NAMALWA (cell line): ENCODE measurements around the gene PRR29.
"Not testable (repeated sequence)": the region's sequence is repeated elsewhere in the genome, so short reads cannot be mapped to it uniquely, and the experiment has no call there.

Experiments
- DNase-seq: peaks from one replicate; pipeline ENCODE4 v3.0.0-alpha.2; 2015; ENCODE audit warnings: low spot score

The PRR29 gene

DNA sequence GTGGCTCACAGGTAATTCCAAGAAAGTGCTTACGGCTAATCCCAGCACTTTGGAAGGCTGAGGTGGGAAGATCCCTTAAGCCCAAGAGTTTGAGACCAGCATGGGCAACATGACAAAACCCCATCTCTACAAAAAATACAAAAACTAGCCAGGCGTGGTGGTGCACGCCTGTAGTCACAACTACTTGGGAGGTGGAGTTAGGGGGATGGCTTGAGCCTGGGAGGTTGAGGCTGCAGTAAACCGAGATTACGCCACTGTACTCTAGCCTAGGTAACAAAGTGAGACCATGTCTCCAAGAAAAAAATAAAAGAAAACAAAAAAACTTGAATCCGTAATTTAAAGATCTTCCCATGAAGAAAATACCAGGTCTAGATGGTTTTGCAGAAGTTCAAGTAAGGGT is 17.3 kb downstream of the PRR29 start:
- DNase-seq: no peak

DNA sequence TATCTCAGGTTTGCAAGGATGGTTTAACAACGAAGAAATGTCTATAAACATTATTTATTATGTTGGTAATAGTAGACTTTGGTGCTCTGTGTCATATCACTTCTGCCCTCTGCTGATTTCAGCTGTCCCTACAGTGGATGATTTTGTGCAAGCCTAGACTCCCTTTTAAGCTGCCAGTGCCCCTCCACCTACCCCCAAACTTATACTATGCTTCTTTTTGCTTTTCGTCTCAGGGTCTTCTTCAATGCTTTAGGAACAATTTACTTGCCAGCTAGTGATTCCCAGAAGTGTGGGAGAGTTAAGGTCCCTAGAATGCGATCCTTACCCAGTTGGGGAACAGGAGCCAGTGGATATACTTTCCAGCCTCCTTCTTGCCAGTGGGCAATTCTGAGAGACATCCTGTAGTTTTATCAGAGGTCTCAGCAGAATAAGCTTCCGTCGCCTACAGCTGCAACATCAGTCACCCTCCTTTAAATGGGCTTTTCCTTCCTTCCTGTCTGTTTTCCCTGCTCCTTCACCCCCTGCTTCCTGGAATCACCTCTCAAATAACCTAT is 18.2 kb downstream of the PRR29 start:
- DNase-seq: peak; percentile 69

GRCh38 chr17:64016974-64017373 is 18.8 kb downstream of the PRR29 start:
- DNase-seq: no peak

- DNase-seq: peak; percentile 54
These were observed 19.3 kb downstream of the PRR29 start for GRCh38 chr17:64017381-64017980.

- not testable (repeated sequence) for DNase-seq
These were observed 21.4 kb downstream of the PRR29 start for GRCh38 chr17:64019551-64019961.

- DNase-seq: peak; percentile 92
These were observed 22.1 kb downstream of the PRR29 start, which contains the start of gene ICAM2 for GRCh38 chr17:64020056-64020766. Gene ICAM2 (minus strand): TSS chr17:64020633. CDS start chr17:64006691, 13,942 bp downstream.

DNA sequence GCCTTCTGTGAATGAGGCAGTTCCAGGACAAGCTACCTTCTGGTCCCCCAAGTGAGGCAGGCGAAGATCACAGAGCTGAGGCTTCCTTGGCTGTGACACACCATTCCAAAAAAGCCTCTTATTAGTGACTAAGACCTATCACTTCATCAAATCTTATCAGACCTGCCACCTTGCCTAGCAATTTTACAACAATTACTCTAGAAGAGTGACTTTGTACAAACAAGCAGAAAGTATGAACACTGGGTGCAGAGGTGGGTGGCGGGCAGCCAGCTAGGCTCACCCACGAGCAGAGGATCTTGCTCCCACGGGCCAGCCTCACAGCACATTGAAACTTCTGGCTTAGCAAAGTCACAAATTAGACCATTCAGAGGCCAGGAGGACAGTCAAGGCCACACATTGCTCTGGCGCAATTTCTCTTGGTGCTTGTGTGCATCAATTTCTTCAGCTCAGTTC is 24.5 kb downstream of the PRR29 start:
- no peak for DNase-seq

- no peak for DNase-seq
These were observed 26.1 kb downstream of the PRR29 start for GRCh38 chr17:64024215-64024654.

GRCh38 chr17:64024781-64025731 is 26.9 kb downstream of the PRR29 start:
- DNase-seq: no peak

DNA sequence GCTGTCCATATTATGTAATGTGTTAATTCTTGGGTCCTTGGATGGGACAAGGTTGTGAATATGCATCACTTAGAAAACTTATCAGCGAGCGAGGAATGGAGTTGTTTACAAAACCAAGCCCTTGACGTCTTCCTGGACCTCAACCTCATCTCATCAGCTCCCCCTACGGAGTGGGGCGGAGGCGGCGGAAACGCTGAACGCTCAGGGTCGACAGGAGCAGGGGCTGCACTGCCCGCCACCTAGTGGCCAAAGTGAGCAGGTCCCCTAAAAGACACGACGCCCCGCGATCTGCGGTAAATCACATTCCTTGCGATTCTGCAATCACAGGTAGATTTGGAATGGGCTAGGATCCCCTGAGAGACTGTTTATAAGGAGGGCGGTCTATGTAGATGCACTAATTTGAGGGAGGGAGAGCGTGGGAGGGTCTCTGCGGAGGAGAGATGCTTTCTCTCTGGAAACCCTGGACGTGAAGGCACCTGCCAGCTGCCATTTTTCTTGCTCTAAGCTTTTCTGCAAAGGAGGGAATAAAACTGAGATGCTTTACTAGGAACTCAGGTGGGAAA is 27.7 kb downstream of the PRR29 start:
- peak; percentile 95 for DNase-seq

GRCh38 chr17:64028874-64029464 is 30.8 kb downstream of the PRR29 start:
- peak; percentile 88 for DNase-seq

- no peak for DNase-seq
These were observed 33.9 kb downstream of the PRR29 start for GRCh38 chr17:64032081-64032480.

DNA sequence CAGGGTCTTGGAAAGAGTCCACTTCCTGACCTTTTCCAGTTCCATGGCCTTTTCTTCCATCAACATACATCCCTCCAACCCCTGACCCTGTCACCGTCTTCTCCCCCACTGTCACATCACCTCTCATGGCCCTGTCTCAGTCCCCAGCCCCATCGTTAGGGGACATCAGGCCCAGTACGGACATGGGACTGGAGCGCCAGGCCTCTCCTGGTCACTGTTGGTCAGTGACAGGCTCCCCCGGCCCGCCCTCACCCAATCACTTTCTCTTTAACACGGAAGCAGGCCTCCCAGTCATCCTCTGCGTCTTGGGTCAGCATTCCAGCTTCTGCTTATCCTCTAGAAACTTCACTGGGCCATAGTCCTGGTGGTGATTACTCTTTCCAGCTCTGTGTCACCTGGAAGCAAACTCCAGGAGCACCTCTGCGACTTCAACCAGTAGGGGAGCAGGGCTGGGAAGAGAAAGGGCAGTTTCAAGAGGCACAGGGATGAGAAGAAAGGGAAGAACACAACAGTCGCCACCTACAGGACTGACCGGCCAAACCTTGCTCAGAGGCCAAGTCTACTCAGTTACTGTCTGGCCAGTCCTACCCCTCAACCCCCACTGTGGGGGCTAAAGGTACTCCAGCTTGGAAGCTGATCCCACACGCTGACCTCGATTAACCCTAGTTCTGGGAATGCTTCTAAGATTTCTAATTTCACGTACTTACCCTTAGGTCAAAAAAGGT is 38.2 kb downstream of the PRR29 start:
- no peak for DNase-seq

GRCh38 chr17:64037180-64037579 is 39.0 kb downstream of the PRR29 start:
- no peak for DNase-seq

DNA sequence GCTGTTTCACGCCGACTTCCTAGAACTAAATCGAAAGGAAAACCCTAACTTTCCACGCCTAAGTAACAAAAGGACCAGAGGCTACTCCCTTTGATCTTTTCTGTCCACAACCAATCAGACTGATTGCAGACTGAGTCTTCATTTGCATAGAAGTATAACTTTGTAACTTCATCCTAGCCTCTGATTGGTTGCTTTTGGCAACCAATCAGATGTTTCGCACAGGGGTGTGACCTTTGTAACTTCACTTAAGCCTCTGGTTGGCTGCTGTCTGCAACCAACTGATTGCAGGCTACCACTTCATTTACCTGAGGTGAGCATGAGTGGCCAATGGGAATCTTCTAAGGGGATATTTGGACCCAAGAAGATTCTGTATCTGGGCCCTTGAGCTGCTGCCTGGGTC is 39.7 kb downstream of the PRR29 start:
- no peak for DNase-seq

DNA sequence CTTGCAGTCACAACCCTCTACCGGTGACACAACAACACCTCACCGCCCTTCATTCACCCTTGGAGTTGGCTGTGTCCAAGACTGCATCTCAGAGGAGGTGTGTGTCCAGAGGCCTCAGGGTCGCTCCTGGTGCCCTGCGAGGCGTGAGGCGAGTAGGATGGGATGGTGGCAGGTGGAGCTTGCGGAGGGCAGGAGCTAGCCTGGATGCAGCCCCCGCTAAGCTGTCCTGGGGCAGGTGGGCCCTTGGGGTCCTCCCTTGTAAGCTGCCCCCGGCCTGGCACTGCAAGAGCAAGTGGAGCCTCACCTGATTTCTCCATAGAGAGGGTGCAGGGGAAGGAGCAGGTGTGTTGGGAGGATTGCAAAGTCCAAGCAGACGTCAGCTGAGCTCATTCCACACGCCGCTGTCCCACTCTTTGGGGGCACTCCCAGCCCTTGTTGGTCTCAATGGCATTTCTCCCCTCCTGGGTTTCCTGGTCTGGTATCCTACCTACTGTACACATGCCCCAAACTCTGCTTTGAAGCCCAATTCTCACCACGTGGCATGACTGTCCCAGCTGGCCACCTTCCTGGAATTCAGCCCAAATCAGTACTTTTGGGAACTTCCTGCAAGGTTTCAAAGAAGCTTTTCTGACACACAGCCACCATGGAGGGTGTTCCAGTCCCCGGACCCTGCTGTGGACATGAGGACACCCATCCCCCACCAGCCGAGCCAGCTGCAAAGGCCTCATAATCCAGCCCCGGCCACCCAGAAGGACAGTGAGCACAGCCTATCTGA is 40.4 kb downstream of the PRR29 start:
- DNase-seq: no peak

DNA sequence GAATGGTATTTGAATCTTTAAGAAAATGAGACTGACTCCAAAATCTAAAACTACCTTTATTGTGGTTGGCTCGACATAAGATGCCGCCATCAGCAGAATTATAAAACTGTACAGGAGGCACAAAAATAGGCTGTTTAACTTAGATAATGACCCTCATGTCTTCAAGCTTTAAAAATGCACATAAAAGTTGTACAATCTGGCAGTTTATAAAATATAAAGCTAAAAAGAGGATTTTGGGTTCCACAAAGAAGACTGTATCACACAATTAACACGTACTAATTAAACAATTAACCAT is 40.9 kb downstream of the PRR29 start:
- DNase-seq: no peak

DNA sequence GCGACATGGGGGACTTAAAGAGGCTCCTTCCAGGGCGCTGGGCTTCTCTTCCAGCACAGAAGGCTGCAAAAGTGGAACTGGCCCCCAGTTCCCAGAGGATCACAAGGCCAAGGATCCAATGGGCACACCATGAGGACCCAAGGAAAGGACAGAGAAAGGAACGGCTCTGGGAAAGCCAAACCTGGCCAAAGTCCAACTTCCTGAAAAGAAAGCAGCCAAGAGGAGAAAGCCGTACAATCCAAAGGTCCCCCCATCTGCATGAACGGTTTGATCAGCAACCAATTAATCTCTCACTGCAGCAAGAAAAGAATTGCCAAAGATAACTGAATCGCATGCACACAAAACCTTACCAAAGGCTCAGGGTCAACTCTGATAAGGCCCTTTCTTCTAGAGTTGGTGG is 42.1 kb downstream of the PRR29 start:
- no peak for DNase-seq

DNA sequence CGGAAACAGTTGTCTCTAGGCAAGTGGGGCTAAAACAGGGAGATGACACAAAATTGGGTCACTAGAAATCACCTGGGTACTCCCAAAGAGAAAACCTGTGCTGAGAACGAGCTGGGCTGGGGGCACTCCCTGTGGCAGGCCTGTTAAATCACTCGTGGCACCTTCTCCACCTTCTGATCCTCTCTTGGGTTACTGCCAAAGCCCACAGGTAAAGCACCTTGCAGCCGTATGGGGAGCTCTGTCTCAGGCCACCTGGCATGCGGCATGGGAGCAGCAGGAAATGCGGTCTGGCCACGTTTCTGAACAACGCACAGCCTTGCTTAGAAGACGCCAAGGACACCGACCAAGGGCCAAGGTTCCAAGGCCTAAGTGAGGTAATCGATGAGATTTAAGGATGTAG is 43.8 kb downstream of the PRR29 start:
- DNase-seq: no peak
